ENCODE data around the gene APOL1. TPM values are rescaled to one million over a fixed set of nuclear protein-coding genes. Genes with fewer than 3 reads are reported as not detected.
"Not testable (repeated sequence)": the region's sequence is repeated elsewhere in the genome, so short reads cannot be mapped to it uniquely, and the experiment has no call there.

APOL1 gene
- polyA plus RNA-seq, 1 of the 3 experiments (the other 2 are of a cell fraction): 0.56 TPM

- H3K27ac ChIP-seq (ENCODE audit: low read depth in 2 of 2, low read length in 1 of 2); H3K79me2 ChIP-seq (ENCODE audit: insufficient read depth); H3K36me3 ChIP-seq (replicated peaks in 1 of 2; ENCODE audit: control insufficient read depth in 1 of 2, insufficient read depth in 2 of 2, low read length in 1 of 2); POLR2A ChIA-PET; H3K4me1 ChIP-seq (ENCODE audit: control insufficient read depth in 1 of 2, insufficient read depth in 2 of 2, low read depth in 1 of 2, low read length in 1 of 2); H3K4me3 ChIP-seq (ENCODE audit: low read depth in 2 of 2, low read length in 1 of 2); DNase-seq; H3K4me2 ChIP-seq; H3K27me3 ChIP-seq (ENCODE audit: insufficient read depth); H2AFZ ChIP-seq (ENCODE audit: low read depth); H3K9me2 ChIP-seq; H3F3A ChIP-seq (replicated peaks; ENCODE audit: insufficient read depth); H3K9ac ChIP-seq; H4K20me1 ChIP-seq (ENCODE audit: insufficient read depth); H3K9me3 ChIP-seq: not testable (repeated sequence)
- CTCF ChIA-PET: interaction anchor here (0.9 to 1.4 kb wide), 5 partner anchors 14 to 515 kb away, joined by 3 to 4 read pairs (median 3); no protein-coding TSS in a partner anchor
- WGBS (ENCODE audit: low lambda C conversion rate): 87% methylated on average over 5 of the region's 5 CpGs
These were observed 19.0 kb downstream of the APOL1 start for GRCh38 chr22:36271951-36272350.

DNA sequence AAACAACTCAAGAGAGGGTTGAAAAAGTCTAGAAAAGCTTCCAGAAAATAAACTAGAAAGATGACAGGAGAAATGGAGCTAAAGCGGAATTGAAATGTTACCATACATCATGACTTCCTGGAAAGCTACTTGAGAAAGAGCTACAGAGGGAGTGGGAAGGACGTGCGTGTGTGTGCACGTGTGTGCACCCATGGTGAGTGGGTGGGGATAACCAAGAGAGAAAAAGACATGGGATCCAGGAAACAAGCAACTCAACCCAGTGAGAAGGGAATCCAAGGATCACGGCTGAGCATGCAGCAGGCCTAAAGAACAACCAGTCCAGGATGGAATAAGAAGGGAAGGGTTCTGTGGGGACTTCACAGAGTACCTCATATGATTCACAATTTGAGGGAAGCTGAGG is 21.6 kb downstream of the APOL1 start:
- Histone ChIP-seq H3K9me3 (no peaks in the 10 kb centered on the region), H3K27me3 (ENCODE audit: insufficient read depth) (no peaks in the 10 kb centered on the region), H3K9ac (no peak overlapping the region), H3K79me2 (ENCODE audit: insufficient read depth) (no peaks in the 10 kb centered on the region), H4K20me1 (ENCODE audit: insufficient read depth) (peaks cover 16% of the 10 kb centered on the region; the same call in 1 of the 2 replicates), H3K27ac (ENCODE audit: low read depth in 2 of 2, low read length in 1 of 2) (no peak overlapping the region), H3K9me2 (no peaks in the 10 kb centered on the region), H3K4me2 (no peak overlapping the region), H2AFZ (ENCODE audit: low read depth) (no peak overlapping the region), H3K4me1 (ENCODE audit: control insufficient read depth in 1 of 2, insufficient read depth in 2 of 2, low read depth in 1 of 2, low read length in 1 of 2) (no peaks in the 10 kb centered on the region; a peak in 1 of 4 replicates), H3K36me3 (replicated peaks in 1 of 2; ENCODE audit: control insufficient read depth in 1 of 2, insufficient read depth in 2 of 2, low read length in 1 of 2) (peaks cover 5 to 6% of the 10 kb centered on the region in 2 experiments), H3F3A (replicated peaks; ENCODE audit: insufficient read depth) (peaks cover 32% of the 10 kb centered on the region), H3K4me3 (ENCODE audit: low read depth in 2 of 2, low read length in 1 of 2) (no peak overlapping the region)
- 87% methylated on average over 5 of the region's 5 CpGs for WGBS (ENCODE audit: low lambda C conversion rate)
- CTCF ChIA-PET: interaction anchor here (0.9 to 1.5 kb wide), 4 partner anchors 12 to 52 kb away, joined by 3 to 6 read pairs (median 4); partner anchors contain the start of gene APOL2
- POLR2A ChIA-PET: no interaction called here
- TF ChIP-seq JUND (IDR thresholded peaks at IDR 0.05): no peak
- no peak for TF ChIP-seq CTCF (IDR thresholded peaks at IDR 0.05)
- no peak for TF ChIP-seq MXI1 (IDR thresholded peaks at IDR 0.05; ENCODE audit: low read depth, low read length)
- TF ChIP-seq FOSL2 (IDR thresholded peaks at IDR 0.05; ENCODE audit: borderline replicate concordance, low read depth): no peak
- no peak for TF ChIP-seq YY1 (IDR thresholded peaks at IDR 0.05; ENCODE audit: low read depth)
- no peak for TF ChIP-seq NRF1 (IDR thresholded peaks at IDR 0.05; ENCODE audit: low read depth, low read length)
- no peak for TF ChIP-seq EZH2phosphoT487 (IDR thresholded peaks at IDR 0.05; ENCODE audit: borderline replicate concordance, low read depth)
- no peak for TF ChIP-seq GABPA (IDR thresholded peaks at IDR 0.05; ENCODE audit: low read depth)
- no peak for DNase-seq

GRCh38 chr22:36277482-36278291 is 24.8 kb downstream of the APOL1 start:
- Histone ChIP-seq H3K9ac (no peak overlapping the region), H3K27me3 (ENCODE audit: insufficient read depth) (no peaks in the 10 kb centered on the region), H3K4me1 (ENCODE audit: control insufficient read depth in 1 of 2, insufficient read depth in 2 of 2, low read depth in 1 of 2, low read length in 1 of 2) (no peaks in the 10 kb centered on the region; a peak in 1 of 4 replicates), H3F3A (replicated peaks; ENCODE audit: insufficient read depth) (peaks cover 63% of the 10 kb centered on the region), H3K79me2 (ENCODE audit: insufficient read depth) (no peaks in the 10 kb centered on the region), H3K9me2 (no peaks in the 10 kb centered on the region), H4K20me1 (ENCODE audit: insufficient read depth) (peaks cover 44% of the 10 kb centered on the region; the same call in 1 of the 2 replicates), H3K4me3 (ENCODE audit: low read depth in 2 of 2, low read length in 1 of 2) (no peak overlapping the region), H3K4me2 (no peak overlapping the region), H3K36me3 (replicated peaks in 1 of 2; ENCODE audit: control insufficient read depth in 1 of 2, insufficient read depth in 2 of 2, low read length in 1 of 2) (peaks cover 25 to 31% of the 10 kb centered on the region in 2 experiments), H3K9me3 (no peaks in the 10 kb centered on the region), H2AFZ (ENCODE audit: low read depth) (no peak overlapping the region), H3K27ac (ENCODE audit: low read depth in 2 of 2, low read length in 1 of 2) (no peak overlapping the region)
- peak; percentile 84 for DNase-seq
- ChIA-PET POLR2A (no interaction called here), CTCF (interaction anchor here (0.9 to 2.7 kb wide), 38 partner anchors 9 to 929 kb away, joined by 3 to 23 read pairs (median 5); partner anchors contain the start of genes APOL1, APOL2 and APOL4)
- 52% methylated on average over 18 of the region's 18 CpGs for WGBS (ENCODE audit: low lambda C conversion rate)
- TF ChIP-seq ELF1 (IDR thresholded peaks at IDR 0.05) (no peak), SMC3 (IDR thresholded peaks at IDR 0.05; ENCODE audit: low read depth, low read length) (peak; percentile 73), MAX (IDR thresholded peaks at IDR 0.05; ENCODE audit: low read depth) (no peak), GABPA (IDR thresholded peaks at IDR 0.05; ENCODE audit: low read depth) (no peak), MXI1 (IDR thresholded peaks at IDR 0.05; ENCODE audit: low read depth, low read length) (no peak), GATA2 (CRISPR knock-in tag; IDR thresholded peaks at IDR 0.05) (no peak), RFX5 (IDR thresholded peaks at IDR 0.05; ENCODE audit: low read length) (no peak), RAD21 (IDR thresholded peaks at IDR 0.05; ENCODE audit: low read length) (peak; percentile 74), MEF2A (IDR thresholded peaks at IDR 0.05; ENCODE audit: borderline replicate concordance, low read depth) (no peak), CTCF (IDR thresholded peaks at IDR 0.05) (peak; percentile 70)
- TF ChIP-seq, protein P1, sequence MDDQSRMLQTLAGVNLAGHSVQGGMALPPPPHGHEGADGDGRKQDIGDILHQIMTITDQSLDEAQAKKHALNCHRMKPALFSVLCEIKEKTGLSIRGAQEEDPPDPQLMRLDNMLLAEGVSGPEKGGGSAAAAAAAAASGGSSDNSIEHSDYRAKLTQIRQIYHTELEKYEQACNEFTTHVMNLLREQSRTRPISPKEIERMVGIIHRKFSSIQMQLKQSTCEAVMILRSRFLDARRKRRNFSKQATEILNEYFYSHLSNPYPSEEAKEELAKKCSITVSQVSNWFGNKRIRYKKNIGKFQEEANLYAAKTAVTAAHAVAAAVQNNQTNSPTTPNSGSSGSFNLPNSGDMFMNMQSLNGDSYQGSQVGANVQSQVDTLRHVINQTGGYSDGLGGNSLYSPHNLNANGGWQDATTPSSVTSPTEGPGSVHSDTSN (IDR thresholded peaks at IDR 0.05): no peak
